K562 (cell line): ENCODE results near the gene PDK1. TPM values are rescaled to one million over a fixed set of nuclear protein-coding genes. Genes with fewer than 3 reads are reported as not detected.
A peak's percentile ranks its signal among the peaks of the same experiment; 100 is the strongest.

Source experiments
- ARHGAP35 ChIP-seq: fragments of 450-650 bp; IDR thresholded peaks from 2 replicates; pipeline ENCODE4 v1.6.1; 2018; ENCODE audit not compliant: partially characterized antibody
- ETS2 ChIP-seq: IDR thresholded peaks from 2 replicates; pipeline ENCODE4 v1.6.1; 2016; ENCODE audit warnings: borderline replicate concordance, missing genetic modification characterization, mild to moderate bottlenecking, moderate library complexity, missing compliant biosample characterization; ENCODE audit not compliant: poor library complexity, severe bottlenecking
- FOS ChIP-seq: IDR thresholded peaks from 3 replicates; pipeline ENCODE4 v1.6.1; 2011; ENCODE audit not compliant: insufficient read length; ENCODE audit errors: extremely low read depth
- HMGN3 ChIP-seq: IDR thresholded peaks from 2 replicates; pipeline ENCODE4 v1.6.1; 2011; ENCODE audit warnings: borderline replicate concordance, low read depth, mild to moderate bottlenecking, mixed read lengths, low read length; ENCODE audit not compliant: insufficient read length; ENCODE audit errors: extremely low read depth
- KAT7 ChIP-seq: sonication (generic); formaldehyde crosslinking; IDR thresholded peaks from 2 replicates; pipeline ENCODE4 v1.8.0; 2022; ENCODE audit warnings: missing genetic modification reagents, mild to moderate bottlenecking, borderline replicate concordance
- KLF1 ChIP-seq: fragments of 450-650 bp; IDR thresholded peaks from 2 replicates; pipeline ENCODE4 v1.6.1; 2016; ENCODE audit warnings: missing genetic modification characterization, missing compliant biosample characterization
- MAFK ChIP-seq: IDR thresholded peaks from 2 replicates; pipeline ENCODE4 v1.6.1; 2011; ENCODE audit warnings: low read length, improper control_type of control experiment
- MCM3 ChIP-seq: fragments of 450-650 bp; IDR thresholded peaks from 2 replicates; pipeline ENCODE4 v1.6.1; 2016
- NR2C1 ChIP-seq, 2 experiments: fragments of 450-650 bp; IDR thresholded peaks; 2 replicates each; pipeline ENCODE4 v1.6.1; 2017; ENCODE audit warnings: mild to moderate bottlenecking in 2 of 2, antibody characterized with exemption in 1 of 2, inconsistent platforms in 1 of 2, missing compliant biosample characterization in 1 of 2, missing genetic modification characterization in 1 of 2
- POLR2A ChIP-seq: fragments of 450-650 bp; conservative IDR thresholded peaks from 2 replicates; pipeline ENCODE4 v1.6.1; 2016
- U2AF2 ChIP-seq: fragments of 200-400 bp; formaldehyde crosslinking; optimal IDR thresholded peaks from 2 replicates; pipeline ENCODE3; 2017; ENCODE audit warnings: low read depth, mild to moderate bottlenecking, low read length
- ZBTB8A ChIP-seq: fragments of 450-650 bp; IDR thresholded peaks from 2 replicates; pipeline ENCODE4 v1.6.1; 2018; ENCODE audit warnings: mild to moderate bottlenecking, moderate library complexity; ENCODE audit not compliant: partially characterized antibody
- ZNF23 ChIP-seq: fragments of 250-450 bp; sonication (Bioruptor Pico); IDR thresholded peaks from 2 replicates; pipeline ENCODE4 v1.4.0; 2020; ENCODE audit warnings: mild to moderate bottlenecking
- ZNF507 ChIP-seq: conservative IDR thresholded peaks from 2 replicates; pipeline ENCODE4 v1.6.1; 2017; ENCODE audit warnings: missing genetic modification characterization, missing compliant biosample characterization
- ZNF696 ChIP-seq: fragments of 250-450 bp; sonication (Bioruptor Pico); conservative IDR thresholded peaks from 2 replicates; pipeline ENCODE4 v1.4.0; 2020; ENCODE audit warnings: mild to moderate bottlenecking, moderate library complexity
- ZNF780A ChIP-seq: fragments of 250-450 bp; sonication (Bioruptor Pico); IDR thresholded peaks from 2 replicates; pipeline ENCODE4 v1.5.0; 2021; ENCODE audit warnings: mild to moderate bottlenecking
- polyA plus RNA-seq, 8 experiments: library from polyadenylated mRNA; depleted of rRNA in 4 of 8; stranded (reverse) in 5 of 8; unstranded in 3 of 8; fragments of >200 nt; fragmentation: Nextera tagmentation in 2 of 8; fragmentation: Illumina TruSeq in 1 of 8; extraction: Ambion mirVana in 2 of 8; extraction: Trizol in 1 of 8; gene quantifications; 2 replicates each; pipeline versions ENCODE4 v1.2.1 to v1.2.3, GENCODE V29; 2011 to 2014; ENCODE audit warnings: inconsistent platforms in 1 of 8, missing spikeins in 1 of 8
- total RNA-seq, 7 experiments: library from RNA; depleted of rRNA in 6 of 7; stranded (reverse); fragments of >200 nt in 6 of 7; fragmentation: Illumina TruSeq in 2 of 7; extraction: Trizol in 2 of 7; gene quantifications; 2 replicates each; pipeline versions ENCODE4 v1.2.1 to v1.2.3, GENCODE V29; 2011 to 2021; ENCODE audit warnings: low replicate concordance in 1 of 7
- TF ChIP-seq, protein P1 (sequence below): fragments of 250-450 bp; sonication (Bioruptor Pico); IDR thresholded peaks from 2 replicates; pipeline ENCODE4 v1.8.0; 2021; ENCODE audit warnings: moderate library complexity, mild to moderate bottlenecking, inconsistent platforms
- TF ChIP-seq, protein P2 (sequence below): fragments of 250-450 bp; sonication (Bioruptor Pico); IDR thresholded peaks from 2 replicates; pipeline ENCODE4 v1.8.0; 2022; ENCODE audit warnings: moderate library complexity, mild to moderate bottlenecking, inconsistent platforms
- TF ChIP-seq, protein P3 (sequence below), 2 experiments: fragments of 450-650 bp in 1 of 2; IDR thresholded peaks; 2 replicates each; pipeline ENCODE4 v1.6.1; 2011 to 2017; ENCODE audit warnings: low read depth in 2 of 2, antibody characterized with exemption in 1 of 2, borderline replicate concordance in 1 of 2, low read length in 1 of 2, mild to moderate bottlenecking in 1 of 2, mixed read lengths in 1 of 2; ENCODE audit not compliant: control insufficient read depth in 1 of 2
- TF ChIP-seq, protein P4 (sequence below): sonication (generic); formaldehyde crosslinking; IDR thresholded peaks from 2 replicates; pipeline ENCODE4 v1.8.1; 2023; ENCODE audit warnings: mild to moderate bottlenecking, missing genetic modification reagents

PDK1 gene
- total and polyA plus RNA-seq, 9 of the 15 experiments (the other 6 are each of a cell fraction or from before 2014, with no cell fraction given): 3.5 to 176 (median 13.9) TPM

DNA sequence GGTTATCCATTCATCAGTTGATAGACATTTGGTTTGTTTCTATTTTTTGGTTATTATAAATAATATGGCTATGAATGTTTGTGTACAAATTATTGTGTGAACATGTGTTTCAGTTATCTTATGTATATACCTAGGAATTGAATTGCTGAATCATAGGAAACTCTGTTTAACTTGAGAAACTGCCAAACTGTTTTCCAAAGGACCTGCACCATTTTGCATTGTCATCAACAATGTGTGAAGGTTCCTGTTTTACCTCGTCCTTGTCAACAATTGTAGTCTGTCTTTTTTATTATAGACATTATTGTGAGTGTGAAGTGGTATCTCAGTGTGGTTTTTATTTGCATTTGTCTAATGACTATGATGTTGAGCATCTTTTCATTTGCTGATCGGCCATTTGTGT lies 17.1 kb downstream of the PDK1 start (continued):
- TF ChIP-seq, protein P1, sequence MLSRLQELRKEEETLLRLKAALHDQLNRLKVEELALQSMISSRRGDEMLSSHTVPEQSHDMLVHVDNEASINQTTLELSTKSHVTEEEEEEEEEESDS (CRISPR knock-in tag): no peak
- TF ChIP-seq POLR2A (no peak), MCM3 (no peak), NR2C1 (IDR thresholded peaks at IDR 0.05) (no peak), NR2C1 (tag; IDR thresholded peaks at IDR 0.05) (no peak), ARHGAP35 (no peak), U2AF2 (no peak), ZBTB8A (no peak), ZNF696 (CRISPR knock-in tag) (no peak), FOS (no peak), ZNF507 (tag) (no peak), ZNF780A (CRISPR knock-in tag) (no peak), KLF1 (tag) (no peak), HMGN3 (no peak), ETS2 (tag) (no peak), KAT7 (CRISPR knock-in tag) (no peak), MAFK (peak; percentile 70), ZNF23 (no peak)
- TF ChIP-seq, protein P2, sequence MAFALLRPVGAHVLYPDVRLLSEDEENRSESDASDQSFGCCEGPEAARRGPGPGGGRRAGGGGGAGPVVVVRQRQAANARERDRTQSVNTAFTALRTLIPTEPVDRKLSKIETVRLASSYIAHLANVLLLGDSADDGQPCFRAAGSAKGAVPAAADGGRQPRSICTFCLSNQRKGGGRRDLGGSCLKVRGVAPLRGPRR: no peak
- TF ChIP-seq, protein P3, sequence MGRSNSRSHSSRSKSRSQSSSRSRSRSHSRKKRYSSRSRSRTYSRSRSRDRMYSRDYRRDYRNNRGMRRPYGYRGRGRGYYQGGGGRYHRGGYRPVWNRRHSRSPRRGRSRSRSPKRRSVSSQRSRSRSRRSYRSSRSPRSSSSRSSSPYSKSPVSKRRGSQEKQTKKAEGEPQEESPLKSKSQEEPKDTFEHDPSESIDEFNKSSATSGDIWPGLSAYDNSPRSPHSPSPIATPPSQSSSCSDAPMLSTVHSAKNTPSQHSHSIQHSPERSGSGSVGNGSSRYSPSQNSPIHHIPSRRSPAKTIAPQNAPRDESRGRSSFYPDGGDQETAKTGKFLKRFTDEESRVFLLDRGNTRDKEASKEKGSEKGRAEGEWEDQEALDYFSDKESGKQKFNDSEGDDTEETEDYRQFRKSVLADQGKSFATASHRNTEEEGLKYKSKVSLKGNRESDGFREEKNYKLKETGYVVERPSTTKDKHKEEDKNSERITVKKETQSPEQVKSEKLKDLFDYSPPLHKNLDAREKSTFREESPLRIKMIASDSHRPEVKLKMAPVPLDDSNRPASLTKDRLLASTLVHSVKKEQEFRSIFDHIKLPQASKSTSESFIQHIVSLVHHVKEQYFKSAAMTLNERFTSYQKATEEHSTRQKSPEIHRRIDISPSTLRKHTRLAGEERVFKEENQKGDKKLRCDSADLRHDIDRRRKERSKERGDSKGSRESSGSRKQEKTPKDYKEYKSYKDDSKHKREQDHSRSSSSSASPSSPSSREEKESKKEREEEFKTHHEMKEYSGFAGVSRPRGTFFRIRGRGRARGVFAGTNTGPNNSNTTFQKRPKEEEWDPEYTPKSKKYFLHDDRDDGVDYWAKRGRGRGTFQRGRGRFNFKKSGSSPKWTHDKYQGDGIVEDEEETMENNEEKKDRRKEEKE (IDR thresholded peaks at IDR 0.05; ENCODE audit: borderline replicate concordance in 1 of 2, control insufficient read depth in 1 of 2, low read depth in 2 of 2, low read length in 1 of 2): no peak
- TF ChIP-seq, protein P4, sequence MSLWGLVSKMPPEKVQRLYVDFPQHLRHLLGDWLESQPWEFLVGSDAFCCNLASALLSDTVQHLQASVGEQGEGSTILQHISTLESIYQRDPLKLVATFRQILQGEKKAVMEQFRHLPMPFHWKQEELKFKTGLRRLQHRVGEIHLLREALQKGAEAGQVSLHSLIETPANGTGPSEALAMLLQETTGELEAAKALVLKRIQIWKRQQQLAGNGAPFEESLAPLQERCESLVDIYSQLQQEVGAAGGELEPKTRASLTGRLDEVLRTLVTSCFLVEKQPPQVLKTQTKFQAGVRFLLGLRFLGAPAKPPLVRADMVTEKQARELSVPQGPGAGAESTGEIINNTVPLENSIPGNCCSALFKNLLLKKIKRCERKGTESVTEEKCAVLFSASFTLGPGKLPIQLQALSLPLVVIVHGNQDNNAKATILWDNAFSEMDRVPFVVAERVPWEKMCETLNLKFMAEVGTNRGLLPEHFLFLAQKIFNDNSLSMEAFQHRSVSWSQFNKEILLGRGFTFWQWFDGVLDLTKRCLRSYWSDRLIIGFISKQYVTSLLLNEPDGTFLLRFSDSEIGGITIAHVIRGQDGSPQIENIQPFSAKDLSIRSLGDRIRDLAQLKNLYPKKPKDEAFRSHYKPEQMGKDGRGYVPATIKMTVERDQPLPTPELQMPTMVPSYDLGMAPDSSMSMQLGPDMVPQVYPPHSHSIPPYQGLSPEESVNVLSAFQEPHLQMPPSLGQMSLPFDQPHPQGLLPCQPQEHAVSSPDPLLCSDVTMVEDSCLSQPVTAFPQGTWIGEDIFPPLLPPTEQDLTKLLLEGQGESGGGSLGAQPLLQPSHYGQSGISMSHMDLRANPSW (CRISPR knock-in tag): no peak
